Activated gamma-delta T cell (primary cell): ENCODE measurements around the gene PRKACA.
"Not testable (repeated sequence)": the region's sequence is repeated elsewhere in the genome, so short reads cannot be mapped to it uniquely, and the experiment has no call there.

Source experiments
- DNase-seq: peaks from one replicate; lab custom pipeline; 2025; lab: John Stamatoyannopoulos, UW

PRKACA gene

GRCh38 chr19:14147797-14148605 is 30.4 kb upstream of the PRKACA start:
- no peak for DNase-seq

GRCh38 chr19:14146789-14147216 is 29.2 kb upstream of the PRKACA start:
- no peak for DNase-seq

GRCh38 chr19:14146169-14146568 is 28.6 kb upstream of the PRKACA start:
- not testable (repeated sequence) for DNase-seq

DNA sequence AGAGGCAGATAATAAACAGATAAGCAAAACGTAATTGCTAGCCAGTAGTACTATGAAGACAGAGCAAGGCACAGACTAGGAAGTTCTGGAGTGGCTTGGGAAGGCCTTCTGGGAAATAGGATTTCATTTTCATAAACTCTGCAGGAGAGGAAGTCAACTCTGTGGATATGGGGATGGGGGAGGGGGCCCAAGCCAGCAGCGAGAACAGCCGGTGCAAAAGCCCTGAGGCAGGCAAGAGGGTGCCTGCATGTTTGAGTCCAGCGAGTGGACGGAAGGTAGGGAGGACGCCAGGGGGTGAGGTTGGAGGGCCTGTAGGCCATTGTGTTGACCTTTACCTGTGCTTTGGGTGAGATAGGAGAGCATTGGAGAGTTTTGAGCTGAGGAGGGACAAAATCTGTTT is 27.8 kb upstream of the PRKACA start:
- no peak for DNase-seq

GRCh38 chr19:14142262-14143190 is 25.0 kb upstream of the PRKACA start:
- no peak for DNase-seq

- no peak for DNase-seq
Observed at GRCh38 chr19:14141041-14141440, 23.5 kb upstream of the PRKACA start.

DNA sequence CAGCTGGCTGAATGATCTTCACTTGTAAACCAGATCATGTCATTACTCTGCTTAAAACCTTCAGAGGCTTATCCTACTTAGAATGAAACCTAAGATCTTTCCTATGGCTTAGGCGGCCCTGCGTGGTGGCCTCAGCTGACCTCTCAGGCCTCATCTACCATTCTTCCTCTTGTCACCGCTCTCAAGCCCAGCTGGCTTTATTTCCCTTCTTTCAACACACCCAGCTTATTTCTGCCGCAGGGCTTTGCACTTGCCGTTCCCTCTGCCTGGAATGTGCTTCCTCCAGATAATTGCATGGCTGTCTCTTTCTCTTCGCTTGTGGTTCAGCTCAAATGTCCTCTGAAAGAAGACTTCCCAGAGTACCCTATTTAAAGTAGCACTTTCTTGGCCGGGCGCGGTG is 22.4 kb upstream of the PRKACA start:
- no peak for DNase-seq

DNA sequence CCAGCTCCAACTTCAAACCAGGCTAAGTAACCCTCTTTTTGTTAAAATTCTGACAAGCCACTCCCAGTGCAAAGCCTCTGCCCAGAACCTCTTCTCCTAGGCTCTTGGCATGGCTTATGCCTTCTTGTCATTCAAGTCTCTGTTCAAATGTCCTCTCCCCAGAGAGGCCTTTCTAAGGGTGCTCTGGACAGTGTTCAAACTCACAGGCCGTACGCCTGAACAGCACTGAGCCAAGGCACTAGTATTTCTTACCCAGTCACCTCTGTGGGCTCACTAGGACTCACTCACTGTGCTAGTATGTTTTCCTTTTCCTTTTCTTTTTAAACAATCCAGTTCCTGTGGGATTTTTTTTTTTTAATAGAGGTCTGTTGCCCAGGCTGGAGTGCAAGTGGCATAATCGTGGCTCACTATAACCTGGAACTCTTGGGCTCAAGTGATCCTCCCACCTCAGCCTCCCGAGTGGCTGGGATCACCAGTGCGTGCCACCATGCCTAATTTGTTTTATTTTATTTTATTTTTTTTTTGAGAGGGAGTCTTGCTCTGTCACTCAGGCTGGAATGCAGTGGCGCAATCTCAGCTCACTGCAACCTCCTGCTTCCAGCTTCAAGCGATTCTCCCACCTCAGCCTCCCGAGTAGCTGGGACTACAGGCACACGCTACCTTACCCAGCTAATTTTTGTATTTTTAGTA is 21.2 kb upstream of the PRKACA start:
- no peak for DNase-seq

GRCh38 chr19:14136509-14137281 is 19.1 kb upstream of the PRKACA start, which contains the start of gene ASF1B:
TSS of gene ASF1B (minus strand) at chr19:14136589. CDS start at chr19:14136456, 133 bp downstream.
- DNase-seq: peak; percentile 99

- DNase-seq: no peak
Observed at GRCh38 chr19:14135985-14136508, 18.5 kb upstream of the PRKACA start.

- no peak for DNase-seq
Observed at GRCh38 chr19:14135355-14135754, 17.8 kb upstream of the PRKACA start.

GRCh38 chr19:14127929-14128509 is 10.5 kb upstream of the PRKACA start:
- no peak for DNase-seq

- DNase-seq: no peak
Observed at GRCh38 chr19:14127176-14127575, 9.6 kb upstream of the PRKACA start.

DNA sequence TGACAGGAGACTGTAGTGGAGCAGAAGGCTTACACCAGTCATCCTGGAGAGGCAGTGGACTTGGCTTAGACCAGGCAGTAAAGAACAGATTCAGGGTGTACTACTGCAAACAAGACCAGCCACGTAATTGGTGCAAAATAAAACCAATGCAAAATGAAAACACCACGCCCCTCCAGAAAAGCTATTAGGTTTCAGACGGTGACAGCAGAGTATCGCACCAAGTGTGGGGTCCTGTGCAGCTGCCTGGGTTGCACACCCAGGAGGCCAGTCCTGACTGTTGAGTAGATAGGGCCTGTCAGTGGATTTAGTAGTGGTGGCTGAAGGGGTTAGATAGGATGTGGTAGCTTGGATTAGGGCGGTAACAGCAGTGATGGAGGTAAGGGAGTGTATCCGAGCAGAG is 5.4 kb upstream of the PRKACA start:
- DNase-seq: no peak

GRCh38 chr19:14120497-14120780 is 2.9 kb upstream of the PRKACA start:
- no peak for DNase-seq

GRCh38 chr19:14119644-14120496 is 2.3 kb upstream of the PRKACA start:
- no peak for DNase-seq

GRCh38 chr19:14119146-14119545 is 1.6 kb upstream of the PRKACA start:
- no peak for DNase-seq

DNA sequence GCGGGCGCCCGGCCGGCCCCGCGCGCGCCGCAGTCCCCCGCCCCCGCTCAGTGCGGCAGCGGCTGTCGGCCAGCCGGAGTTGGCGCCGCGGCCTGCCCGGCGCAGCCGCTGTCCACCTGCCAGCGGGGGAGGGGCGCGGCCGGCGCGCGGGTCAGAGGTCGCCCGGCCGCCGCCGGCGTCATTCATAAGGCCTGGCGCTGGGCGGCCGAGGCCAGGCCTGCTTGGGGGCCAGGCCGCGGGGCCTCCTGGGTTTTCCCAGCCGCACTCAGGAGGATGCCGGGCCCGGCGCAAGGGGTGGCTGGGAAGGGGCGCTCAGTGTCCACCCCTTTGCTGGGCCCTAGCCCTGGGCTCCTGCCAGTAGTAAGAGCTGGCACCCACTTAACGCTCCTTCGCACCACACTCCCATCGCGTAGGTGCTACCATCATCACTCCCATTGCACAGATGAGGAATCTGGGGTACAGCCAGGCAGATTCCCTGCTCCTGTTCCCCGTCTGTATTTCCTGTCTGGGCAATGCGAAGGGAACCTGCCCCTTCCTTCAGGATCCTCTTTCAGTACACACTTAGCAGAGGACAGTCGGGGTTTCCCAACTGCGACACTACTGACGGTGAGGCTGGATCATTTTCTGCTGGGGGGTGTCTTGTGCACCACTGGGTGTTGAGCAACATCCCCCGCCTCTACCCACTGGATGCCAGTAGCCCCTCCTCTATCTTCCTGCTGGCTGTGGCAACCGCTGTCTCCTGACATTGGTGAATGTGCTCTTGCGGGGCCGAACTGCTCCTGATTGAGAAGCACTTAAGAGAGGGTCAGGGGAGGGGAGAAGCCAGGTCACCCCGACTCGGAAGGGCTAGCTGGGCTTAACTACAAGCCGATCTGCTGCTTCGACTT is 846 bp upstream of the PRKACA start:
- DNase-seq: no peak
